GM18951 (cell line): ENCODE results near the gene HDC.

ENCODE experiments used
- POLR2A ChIP-seq: IDR thresholded peaks from 4 replicates; pipeline ENCODE4 v1.6.1; 2011; ENCODE audit warnings: mild to moderate bottlenecking; ENCODE audit not compliant: insufficient read length, insufficient read depth; ENCODE audit errors: extremely low read depth
- in situ Hi-C: fragments of 300-500 bp; cut with MboI; formaldehyde crosslinking; loops from one replicate; pipeline ENCODE4 v1.12.0; 2022; ENCODE audit warnings: low sequenced_read_pairs, mixed read lengths, inconsistent platforms; ENCODE audit not compliant: unreplicated experiment

Gene HDC

DNA sequence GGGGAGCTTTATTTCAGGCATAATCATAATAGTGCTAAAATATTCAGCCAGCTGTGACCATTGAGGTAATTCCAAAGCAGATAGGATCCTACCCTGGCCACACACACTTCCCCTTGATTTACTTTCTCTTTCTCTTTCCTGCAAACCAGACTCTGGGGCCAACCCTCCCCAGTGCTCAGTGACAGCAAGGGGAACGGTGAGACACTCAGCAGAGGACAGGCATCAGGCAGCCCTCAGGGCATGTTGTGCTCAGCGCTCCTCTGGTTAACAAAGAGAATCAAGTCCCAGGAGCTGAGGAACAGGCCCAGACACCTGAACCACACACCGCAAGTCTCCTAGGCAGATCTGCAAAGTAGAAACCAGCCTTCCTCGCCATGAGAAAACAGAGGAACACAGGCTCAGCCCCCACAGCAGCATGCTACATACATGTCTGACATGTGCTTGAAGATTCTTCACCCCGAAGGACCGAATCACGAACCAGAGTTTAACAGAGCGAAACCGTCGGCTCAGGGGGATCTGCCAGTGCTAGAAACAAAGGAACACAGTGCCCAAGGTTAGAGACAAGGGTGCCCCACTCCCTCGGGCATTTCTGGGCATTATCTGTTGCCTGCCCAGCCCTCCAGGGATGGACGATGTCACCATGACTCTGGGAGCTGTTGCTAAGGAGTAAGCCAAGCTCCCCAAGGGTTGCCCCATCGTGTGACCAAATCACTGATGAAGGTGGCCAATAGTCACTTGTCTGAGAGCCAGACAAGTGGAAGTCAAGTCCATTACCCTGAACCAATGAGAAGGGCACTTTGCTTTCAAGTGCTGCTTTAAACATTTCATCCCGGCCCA, 17.5 kb downstream of the HDC start:
- peak; percentile 48 for TF ChIP-seq POLR2A
- in situ Hi-C loops, result no loop called here

DNA sequence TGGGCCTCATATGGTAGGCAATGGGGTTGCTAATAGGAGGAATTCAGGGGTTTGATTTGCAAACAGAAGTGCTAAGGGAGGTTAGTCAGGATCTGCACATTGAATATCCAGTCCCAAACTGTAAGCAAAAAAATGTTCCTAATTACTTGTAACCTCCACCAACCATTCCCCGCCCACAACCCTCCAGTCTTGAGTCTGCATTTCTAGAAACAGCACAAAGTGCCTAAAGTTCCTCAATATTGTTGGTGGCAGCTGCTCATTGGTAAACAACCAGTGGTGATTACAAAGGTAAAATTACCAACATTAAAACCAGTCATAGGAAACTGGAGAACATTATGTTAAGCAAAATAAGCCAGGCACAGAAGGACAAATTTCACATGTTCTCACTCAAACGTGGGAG, 18.9 kb downstream of the HDC start:
- no peak for TF ChIP-seq POLR2A
- in situ Hi-C loops, result no loop called here

DNA sequence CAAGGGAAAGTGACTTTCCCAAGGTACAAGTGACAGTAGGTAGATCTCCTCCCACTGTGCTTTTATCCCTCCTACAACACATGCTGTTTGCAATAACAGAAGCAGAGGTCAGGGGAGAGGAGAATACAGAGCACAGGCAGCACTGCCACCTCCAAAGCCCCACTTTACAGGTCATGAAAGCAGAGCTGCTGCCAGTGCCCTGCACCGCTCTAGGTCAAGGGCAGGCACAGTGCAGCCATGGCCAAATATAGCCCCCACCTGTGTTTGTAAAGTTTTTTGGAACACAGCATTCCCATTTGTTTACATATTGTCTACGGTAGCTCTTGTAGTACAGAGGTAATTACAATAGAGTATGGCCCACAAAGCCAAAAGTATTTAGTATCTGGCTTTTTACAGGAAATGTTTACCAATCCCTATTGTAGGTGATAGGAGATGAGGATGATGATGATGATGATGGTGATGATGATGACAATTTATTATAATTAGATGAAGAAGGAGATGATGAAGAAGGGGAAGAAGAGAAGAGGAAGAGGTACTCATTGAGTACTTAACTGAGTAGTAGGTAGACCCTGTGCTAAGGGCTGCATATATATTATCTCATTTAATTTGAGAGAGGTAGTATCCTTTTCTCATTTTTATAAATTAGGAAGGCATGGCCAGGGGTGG, 20.4 kb downstream of the HDC start:
- TF ChIP-seq POLR2A, result no peak
- in situ Hi-C loops, result no loop called here

DNA sequence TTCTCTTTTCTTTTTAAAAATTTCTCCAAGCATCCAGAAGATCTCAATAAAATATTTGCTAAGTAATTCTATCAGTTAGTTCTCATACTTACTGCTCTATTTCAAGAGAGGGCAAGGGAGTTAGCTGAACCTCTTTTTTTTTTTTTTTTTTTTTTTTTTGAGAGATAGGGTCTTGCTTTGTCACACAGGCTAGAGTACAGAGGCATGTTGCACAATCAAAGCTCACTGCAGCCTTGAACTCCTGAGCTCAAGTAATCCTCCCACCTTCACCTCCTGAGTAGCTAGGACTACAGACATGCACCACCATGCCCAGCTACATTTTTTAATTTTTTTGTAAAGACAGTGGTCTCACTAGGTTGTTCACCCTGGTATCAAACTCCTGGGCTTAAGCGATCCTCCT, 21.4 kb downstream of the HDC start:
- TF ChIP-seq POLR2A, result no peak
- in situ Hi-C loops, result no loop called here

DNA sequence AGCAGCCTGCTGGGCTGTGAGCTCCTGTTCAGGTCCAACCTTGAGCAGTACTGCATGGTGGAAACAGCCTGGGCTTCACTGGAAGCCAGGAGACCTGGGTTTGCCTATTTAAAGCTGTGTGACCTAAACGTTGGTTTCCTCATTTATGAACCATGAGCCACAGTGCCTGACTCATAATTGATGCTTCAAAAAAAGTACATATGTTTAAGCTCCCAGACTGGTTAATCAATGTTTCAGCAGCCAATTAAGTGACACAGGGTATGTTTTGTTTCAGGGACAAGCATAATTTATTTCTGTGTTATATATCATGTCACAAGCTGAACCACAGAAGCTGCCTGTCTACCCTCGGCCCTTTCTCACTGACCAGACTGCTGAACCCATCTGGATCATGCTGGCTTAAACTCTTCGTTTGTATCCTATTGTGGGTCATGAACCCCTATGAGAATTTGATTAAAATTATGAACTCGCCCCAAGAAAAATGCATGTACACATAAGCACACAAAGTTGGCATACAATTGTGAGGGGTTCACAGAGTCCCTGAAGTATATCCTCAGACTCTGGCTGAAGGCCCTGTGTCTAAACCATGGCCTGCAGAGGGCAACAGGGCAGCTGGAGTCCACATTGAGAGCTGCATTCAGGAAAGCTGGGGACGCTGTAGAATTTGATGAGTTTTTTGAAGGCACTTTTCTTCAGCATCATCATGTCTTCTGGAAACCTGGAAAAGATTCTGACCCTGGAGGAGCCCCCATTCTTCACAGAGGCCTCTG, 23.7 kb downstream of the HDC start:
- TF ChIP-seq POLR2A, result no peak
- in situ Hi-C loops, result no loop called here

DNA sequence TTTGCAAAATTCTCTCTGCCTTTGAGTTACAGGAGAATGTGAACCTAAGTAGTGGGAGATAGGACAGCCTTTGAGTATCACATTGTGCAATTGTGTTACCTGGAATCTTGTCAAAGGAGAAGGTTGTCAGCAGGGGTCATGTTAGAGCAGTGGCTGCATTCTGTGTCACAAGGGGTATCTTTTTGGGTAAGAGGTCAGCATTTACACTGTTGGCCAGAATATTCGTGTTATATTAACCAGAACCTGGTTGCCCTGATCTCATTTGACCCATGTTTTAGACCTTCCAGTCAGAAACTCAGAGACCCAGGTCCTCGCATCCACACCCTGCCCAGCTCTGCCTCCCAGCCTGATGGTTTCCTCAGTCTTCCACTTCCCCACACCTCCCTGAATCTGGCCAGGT, 27.3 kb downstream of the HDC start:
- no peak for TF ChIP-seq POLR2A
- in situ Hi-C loops, result no loop called here

DNA sequence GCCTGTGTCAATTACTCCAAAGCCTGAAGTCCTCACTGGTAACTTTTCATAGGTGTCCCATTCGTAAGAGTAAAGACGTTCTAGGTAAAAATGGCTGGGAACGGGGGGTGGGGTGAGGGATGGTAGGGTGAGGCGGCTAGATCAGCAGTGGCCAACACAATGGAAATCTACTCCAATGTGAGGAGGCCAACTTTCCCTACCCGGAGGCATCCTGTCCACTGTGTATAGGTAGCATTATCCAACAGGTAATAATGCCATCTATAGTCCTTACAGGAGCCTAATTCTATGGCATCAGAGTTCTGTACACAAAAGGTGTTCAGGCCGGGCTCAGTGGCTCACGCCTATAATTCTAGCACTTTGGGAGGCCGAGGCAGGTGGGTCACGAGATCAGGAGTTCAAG, 29.1 kb downstream of the HDC start:
- TF ChIP-seq POLR2A, result no peak
- in situ Hi-C loops, result no loop called here

DNA sequence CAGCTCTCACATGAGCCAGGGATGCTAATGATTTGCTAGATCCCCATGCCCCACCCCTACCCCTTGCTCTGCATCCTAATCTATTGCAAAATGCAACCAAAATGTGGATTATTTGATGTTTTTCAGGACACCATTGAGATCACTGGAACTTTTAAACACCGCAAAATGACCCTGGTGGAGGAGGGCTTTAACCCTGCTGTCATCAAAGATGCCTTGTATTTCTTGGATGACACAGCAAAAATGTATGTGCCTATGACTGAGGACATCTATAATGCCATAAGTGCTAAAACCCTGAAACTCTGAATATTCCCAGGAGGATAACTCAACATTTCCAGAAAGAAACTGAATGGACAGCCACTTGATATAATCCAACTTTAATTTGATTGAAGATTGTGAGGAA, 29.7 kb downstream of the HDC start:
- no peak for TF ChIP-seq POLR2A
- in situ Hi-C loops, result no loop called here

DNA sequence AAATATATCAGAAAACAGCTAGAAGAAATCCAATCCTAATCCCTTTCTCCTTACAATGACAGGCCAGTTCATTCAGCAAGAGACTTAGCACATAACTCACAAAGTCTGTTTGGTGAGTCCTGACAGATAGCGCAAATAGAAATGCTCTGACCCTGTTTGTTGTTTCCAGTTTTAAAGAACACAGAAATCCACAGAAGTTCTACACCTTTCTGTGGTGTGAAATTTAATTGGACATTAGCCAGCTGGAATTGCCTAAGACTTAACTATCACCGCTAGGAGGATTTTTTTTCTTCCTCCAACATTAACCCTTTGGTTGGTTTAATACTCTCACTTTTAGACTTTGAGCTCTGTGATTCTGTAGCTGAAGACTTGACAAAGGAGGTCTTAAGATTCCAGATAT, 30.8 kb downstream of the HDC start:
- TF ChIP-seq POLR2A, result no peak
- in situ Hi-C loops, result no loop called here

DNA sequence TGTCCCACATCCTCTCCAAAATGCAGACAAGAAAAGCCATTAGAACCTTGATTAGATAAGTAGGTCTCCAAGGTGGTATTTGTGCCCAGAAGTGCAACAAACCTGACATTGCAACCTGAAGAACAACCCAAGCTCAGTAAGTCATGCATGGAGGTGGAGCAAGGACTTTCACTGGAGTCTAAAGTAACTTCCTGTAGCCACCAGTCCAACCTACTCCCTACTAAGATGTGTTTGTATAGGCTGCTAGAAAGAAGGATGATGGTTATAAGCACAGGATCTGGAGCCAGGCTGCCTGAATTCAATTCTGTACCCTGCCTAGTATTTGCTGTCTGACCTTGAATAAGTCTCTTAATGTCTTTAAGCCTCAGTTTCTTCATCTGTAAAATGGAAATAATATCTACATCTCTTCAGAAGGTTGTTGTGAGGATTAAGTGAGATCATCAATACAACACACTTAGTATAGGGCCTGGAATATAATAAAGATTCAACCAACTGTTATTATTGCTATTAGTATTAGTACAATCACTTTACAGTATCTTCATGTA, 32.3 kb downstream of the HDC start:
- in situ Hi-C loops, result no loop called here
- no peak for TF ChIP-seq POLR2A

DNA sequence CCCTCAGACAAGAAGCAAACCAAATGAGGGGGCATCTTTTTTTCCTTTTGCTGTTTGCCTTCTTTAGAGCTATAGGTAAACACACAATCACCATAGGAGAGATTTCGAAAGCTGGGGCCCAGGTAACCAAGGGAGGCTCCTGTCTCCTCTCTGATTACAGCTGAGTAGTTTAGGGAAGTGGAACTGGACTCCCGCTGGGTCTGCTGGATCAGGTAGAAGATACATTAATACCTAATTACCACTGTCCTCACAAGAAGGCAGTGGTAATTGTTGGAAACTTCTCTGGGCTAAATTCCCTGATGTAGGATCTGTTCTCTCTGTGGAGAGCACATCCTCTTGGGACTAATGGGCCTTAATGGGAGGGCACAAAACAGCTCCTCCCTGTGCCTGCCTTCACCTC, 32.7 kb downstream of the HDC start:
- in situ Hi-C loops, result no loop called here
- no peak for TF ChIP-seq POLR2A

DNA sequence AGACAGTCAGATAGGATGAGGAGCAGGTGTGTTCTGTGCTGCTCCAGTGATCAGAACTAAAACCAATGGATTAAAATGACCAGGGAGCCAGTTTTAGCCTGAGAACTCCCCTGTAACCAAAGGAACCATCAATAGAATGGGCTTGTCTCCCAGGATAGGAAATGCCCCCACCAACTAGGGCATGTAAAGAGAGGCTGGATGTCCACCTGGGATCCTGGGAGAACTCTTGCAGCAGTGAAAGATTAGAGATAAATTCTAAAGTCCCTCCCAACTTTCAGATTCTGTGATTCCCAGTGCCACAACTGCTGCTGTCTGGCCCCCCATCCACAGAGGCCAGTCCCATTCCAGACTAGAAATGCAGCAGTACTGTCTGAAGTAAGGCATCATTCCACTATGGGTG, 33.8 kb downstream of the HDC start:
- in situ Hi-C loops, result no loop called here
- TF ChIP-seq POLR2A, result no peak

DNA sequence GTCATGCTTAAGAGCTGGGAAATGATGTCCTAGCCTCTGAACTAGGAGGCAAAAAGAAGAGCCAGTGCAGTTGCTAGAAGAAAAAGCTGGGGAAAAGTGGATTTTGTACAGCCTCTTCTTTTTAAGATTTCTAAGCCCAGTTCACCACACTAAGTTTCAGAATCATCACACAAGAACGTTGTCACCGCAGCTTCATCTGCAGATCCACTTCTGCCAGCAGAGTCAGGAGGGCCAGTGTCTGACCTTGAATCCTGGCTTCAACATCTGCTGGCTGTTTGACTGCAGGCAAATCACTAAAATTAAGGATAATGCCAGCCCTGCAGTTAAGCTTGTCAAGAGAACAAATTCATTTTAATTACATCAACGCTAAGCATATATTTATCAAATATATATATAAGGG, 36.2 kb downstream of the HDC start:
- TF ChIP-seq POLR2A, result no peak
- in situ Hi-C loops, result no loop called here
